ENCODE results near the gene CD38. TPM values are rescaled to one million over a fixed set of nuclear protein-coding genes. Genes with fewer than 3 reads are reported as not detected.

Gene CD38
- total RNA-seq, 5 donors from 2014 or later (not counting 1 experiment from before 2014, with no cell fraction given): 4.3 to 22.8 (median 5.0) TPM

DNA sequence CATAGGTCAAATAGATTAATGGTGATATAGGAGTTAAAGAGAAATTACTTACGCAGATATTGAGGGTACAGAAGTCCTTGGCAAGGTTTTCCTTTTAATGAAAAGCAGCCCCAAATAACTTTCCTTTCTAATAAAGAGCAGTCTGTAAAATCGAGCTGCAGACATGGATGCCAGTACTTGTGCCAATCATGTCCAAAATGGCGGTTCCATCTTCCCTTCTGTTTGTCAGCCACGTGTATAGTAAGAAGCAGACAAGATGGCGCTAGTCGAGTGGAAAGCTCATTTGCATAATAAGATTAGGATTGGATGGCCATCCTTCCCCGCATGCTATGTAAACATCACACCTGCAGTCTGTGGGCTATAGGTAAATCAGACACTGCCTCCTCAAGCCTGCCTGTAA lies 92.0 kb downstream of the CD38 start:
- H3K4me3 ChIP-seq (ENCODE audit: control insufficient read depth in 1 of 2, extremely low read depth in 1 of 2, low read length in 1 of 2): no peak overlapping the region
- H3K9me3 ChIP-seq: no peaks in the 10 kb centered on the region
- ATAC-seq (replicated peaks in 1 of 4): no peak
- H3K36me3 Mint-ChIP-seq: no peaks in the 10 kb centered on the region
- no peaks in the 10 kb centered on the region for H3K4me1 Mint-ChIP-seq
- H3K9me3 Mint-ChIP-seq: no peaks in the 10 kb centered on the region
- H3K27ac ChIP-seq (ENCODE audit: low read length): no peak overlapping the region
- H3K4me3 Mint-ChIP-seq: no peak overlapping the region
- POLR2A ChIA-PET: no interaction called here
- no peaks in the 10 kb centered on the region for H3K36me3 ChIP-seq (ENCODE audit: control insufficient read depth in 2 of 2, extremely low read depth in 1 of 2, insufficient read depth in 1 of 2, low read length in 1 of 2)
- no peak for DNase-seq
- no peak overlapping the region for H3K27ac Mint-ChIP-seq
- H3K4me1 ChIP-seq (ENCODE audit: control insufficient read depth in 1 of 2, extremely low read depth in 1 of 2, insufficient read depth in 2 of 2, low read length in 2 of 2): no peaks in the 10 kb centered on the region
- peaks cover 0 to 9% of the 10 kb centered on the region in 2 donors for H3K27me3 Mint-ChIP-seq
- 77% methylated on average over 2 of the region's 7 CpGs for WGBS (ENCODE audit: insufficient coverage)
- H3K27me3 ChIP-seq (replicated peaks in 1 of 2; ENCODE audit: control insufficient read depth in 2 of 2, extremely low read depth in 1 of 2, insufficient read depth in 2 of 2, low read length in 1 of 2): no peaks in the 10 kb centered on the region
- CTCF ChIA-PET: no interaction called here

DNA sequence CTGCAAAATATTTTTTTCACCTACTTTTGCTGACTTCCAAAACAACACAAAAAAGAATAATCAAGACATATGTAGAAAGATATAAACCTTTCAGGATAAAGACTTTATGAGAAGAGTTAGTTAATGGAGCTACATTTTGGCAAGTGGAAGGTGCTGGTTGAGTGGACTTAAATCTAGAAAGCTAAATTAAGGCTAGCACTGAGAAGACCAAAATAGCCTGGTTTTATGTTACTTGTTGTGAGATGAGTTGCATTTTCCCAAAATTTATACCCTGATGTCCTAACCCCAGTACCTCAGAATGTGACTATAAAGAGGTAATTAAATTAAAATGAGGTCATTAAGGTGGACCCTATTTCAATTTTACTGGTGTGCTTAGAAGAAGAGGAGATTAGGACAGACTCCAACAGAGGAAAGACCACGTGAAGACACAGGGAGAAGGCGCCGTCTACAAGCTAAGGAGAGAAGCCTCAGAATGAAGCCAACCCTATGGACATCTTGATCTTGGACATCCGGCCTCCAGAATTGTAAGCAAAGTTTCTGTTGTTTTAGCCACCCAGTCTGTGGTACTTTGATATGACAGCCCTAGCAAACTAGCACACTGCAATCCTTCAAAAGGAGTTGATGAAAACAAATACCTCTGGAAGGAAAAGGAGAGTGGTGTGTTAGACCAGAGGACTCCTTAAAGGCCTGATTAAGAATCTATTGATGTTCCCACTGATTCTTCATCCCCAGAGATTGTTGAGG lies 93.0 kb downstream of the CD38 start:
- H3K4me3 Mint-ChIP-seq: no peak overlapping the region
- POLR2A ChIA-PET: no interaction called here
- H3K9me3 Mint-ChIP-seq: no peaks in the 10 kb centered on the region
- H3K36me3 ChIP-seq (ENCODE audit: control insufficient read depth in 2 of 2, extremely low read depth in 1 of 2, insufficient read depth in 1 of 2, low read length in 1 of 2): no peaks in the 10 kb centered on the region
- no peak overlapping the region for H3K27ac ChIP-seq (ENCODE audit: low read length)
- CTCF ChIA-PET: no interaction called here
- 97% methylated on average over 3 of the region's 4 CpGs for WGBS (ENCODE audit: insufficient coverage)
- H3K27me3 ChIP-seq (replicated peaks in 1 of 2; ENCODE audit: control insufficient read depth in 2 of 2, extremely low read depth in 1 of 2, insufficient read depth in 2 of 2, low read length in 1 of 2): no peaks in the 10 kb centered on the region
- DNase-seq: no peak
- peaks cover 0 to 9% of the 10 kb centered on the region in 2 donors for H3K27me3 Mint-ChIP-seq
- ATAC-seq (replicated peaks in 1 of 4): no peak
- no peaks in the 10 kb centered on the region for H3K36me3 Mint-ChIP-seq
- H3K9me3 ChIP-seq: no peaks in the 10 kb centered on the region
- H3K4me1 ChIP-seq (ENCODE audit: control insufficient read depth in 1 of 2, extremely low read depth in 1 of 2, insufficient read depth in 2 of 2, low read length in 2 of 2): no peaks in the 10 kb centered on the region
- H3K4me3 ChIP-seq (ENCODE audit: control insufficient read depth in 1 of 2, extremely low read depth in 1 of 2, low read length in 1 of 2): no peak overlapping the region
- no peak overlapping the region for H3K27ac Mint-ChIP-seq
- no peaks in the 10 kb centered on the region for H3K4me1 Mint-ChIP-seq

DNA sequence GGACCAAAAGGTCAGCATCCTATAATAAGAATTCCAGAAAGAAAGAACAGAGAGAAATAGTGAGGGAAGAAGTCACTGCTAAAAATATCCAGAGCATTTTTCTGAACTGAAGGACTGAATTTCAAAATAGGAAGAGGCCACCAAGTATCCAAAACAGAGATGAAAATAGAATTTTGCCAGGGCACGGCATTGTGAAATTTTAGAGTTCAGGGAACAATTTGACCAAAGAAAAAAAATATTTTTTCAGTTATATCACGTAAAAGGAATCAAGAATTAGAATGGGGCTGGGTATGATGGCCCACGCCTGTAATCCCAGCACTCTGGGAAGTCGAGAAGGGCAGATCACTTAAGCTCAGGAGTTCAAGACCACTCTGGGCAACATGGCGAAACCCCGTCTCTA lies 95.0 kb downstream of the CD38 start:
- no peak overlapping the region for H3K27ac Mint-ChIP-seq
- Histone ChIP-seq H3K9me3 (no peaks in the 10 kb centered on the region), H3K27me3 (replicated peaks in 1 of 2; ENCODE audit: control insufficient read depth in 2 of 2, extremely low read depth in 1 of 2, insufficient read depth in 2 of 2, low read length in 1 of 2) (no peaks in the 10 kb centered on the region), H3K4me3 (ENCODE audit: control insufficient read depth in 1 of 2, extremely low read depth in 1 of 2, low read length in 1 of 2) (no peak overlapping the region), H3K36me3 (ENCODE audit: control insufficient read depth in 2 of 2, extremely low read depth in 1 of 2, insufficient read depth in 1 of 2, low read length in 1 of 2) (peaks cover 0 to 3% of the 10 kb centered on the region in 2 donors), H3K4me1 (ENCODE audit: control insufficient read depth in 1 of 2, extremely low read depth in 1 of 2, insufficient read depth in 2 of 2, low read length in 2 of 2) (no peaks in the 10 kb centered on the region), H3K27ac (ENCODE audit: low read length) (no peak overlapping the region)
- WGBS (ENCODE audit: insufficient coverage): no CpG with 5 or more reads among the region's 6 CpGs
- no peak for DNase-seq
- no peak for ATAC-seq (replicated peaks in 1 of 4)
- H3K9me3 Mint-ChIP-seq: peaks cover 0 to 3% (median 0%) of the 10 kb centered on the region in 3 donors
- H3K4me3 Mint-ChIP-seq: no peak overlapping the region
- H3K36me3 Mint-ChIP-seq: no peaks in the 10 kb centered on the region
- ChIA-PET POLR2A (no interaction called here), CTCF (interaction anchor here in 1 of 2 donors (0.6 kb wide), 1 partner anchor 10 kb away, joined by 3 read pairs; no protein-coding TSS in a partner anchor)
- peaks cover 0 to 9% of the 10 kb centered on the region in 2 donors for H3K27me3 Mint-ChIP-seq
- H3K4me1 Mint-ChIP-seq: no peaks in the 10 kb centered on the region

DNA sequence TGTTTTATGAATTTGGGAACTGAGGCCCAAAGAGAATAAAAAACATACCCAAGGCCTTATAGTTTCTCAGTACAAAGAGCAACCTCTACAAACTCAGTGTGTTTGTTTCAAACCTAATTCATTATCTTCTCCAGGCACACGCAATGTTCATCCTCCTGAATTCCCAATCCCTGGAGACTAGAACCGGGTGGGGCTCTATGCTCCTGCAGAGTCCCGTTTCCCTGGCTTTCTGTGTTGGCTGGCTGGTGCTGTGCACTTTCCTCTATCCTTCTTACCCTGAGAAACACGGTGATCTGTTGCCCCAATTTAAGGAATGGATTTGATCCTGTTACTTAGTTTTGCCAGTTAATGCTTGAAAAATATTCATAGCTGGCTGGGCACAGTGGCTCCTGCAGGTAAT lies 96.5 kb downstream of the CD38 start:
- CTCF ChIA-PET: no interaction called here
- WGBS (ENCODE audit: insufficient coverage): 90% methylated on average over 2 of the region's 4 CpGs

DNA sequence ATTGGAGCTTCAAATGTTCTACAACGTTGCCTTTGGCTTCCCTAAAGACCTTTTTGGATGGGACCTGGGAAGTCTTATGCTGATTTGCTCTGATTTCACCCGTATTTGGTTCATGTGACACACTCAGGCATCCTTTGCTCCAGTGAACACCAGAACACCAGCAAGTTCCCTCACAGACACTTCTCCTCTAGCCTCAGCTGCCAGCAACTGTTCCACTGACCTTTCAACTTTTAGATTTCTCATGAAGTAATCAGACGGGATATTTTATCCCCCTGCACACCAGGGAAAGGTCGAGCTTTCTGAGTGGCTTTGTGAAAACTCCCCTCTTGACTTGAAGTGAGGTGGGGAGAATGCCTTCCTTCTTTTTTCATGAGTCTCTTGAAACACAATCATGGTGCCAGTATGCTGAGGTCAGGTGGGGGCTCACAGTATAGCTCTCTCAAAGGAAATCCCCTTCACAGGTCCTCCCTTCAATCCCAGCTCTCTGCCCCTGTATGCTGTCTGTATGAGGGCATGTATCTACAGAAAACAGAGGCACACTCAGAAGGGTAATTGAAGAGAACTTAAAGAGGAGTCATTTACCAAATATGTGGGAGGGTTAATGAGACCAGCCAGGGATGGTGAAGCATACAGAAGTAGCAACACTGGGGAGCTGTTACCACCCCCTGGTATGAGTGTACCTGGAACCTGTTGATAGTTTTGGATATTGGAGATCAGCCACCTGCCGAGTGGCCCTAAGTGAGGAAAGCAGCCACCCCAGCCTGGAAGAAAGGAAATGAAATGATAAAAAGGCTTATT lies 97.7 kb downstream of the CD38 start:
- H3K27me3 ChIP-seq (replicated peaks in 1 of 2; ENCODE audit: control insufficient read depth in 2 of 2, extremely low read depth in 1 of 2, insufficient read depth in 2 of 2, low read length in 1 of 2): no peaks in the 10 kb centered on the region
- H3K27me3 Mint-ChIP-seq: peaks cover 0 to 7% of the 10 kb centered on the region in 2 donors
- no peaks in the 10 kb centered on the region for H3K4me1 ChIP-seq (ENCODE audit: control insufficient read depth in 1 of 2, extremely low read depth in 1 of 2, insufficient read depth in 2 of 2, low read length in 2 of 2)
- no peak overlapping the region for H3K4me3 ChIP-seq (ENCODE audit: control insufficient read depth in 1 of 2, extremely low read depth in 1 of 2, low read length in 1 of 2)
- 60% methylated on average over 2 of the region's 5 CpGs for WGBS (ENCODE audit: insufficient coverage)
- H3K27ac Mint-ChIP-seq: no peak overlapping the region
- POLR2A ChIA-PET: no interaction called here
- peaks cover 0 to 3% of the 10 kb centered on the region in 2 donors for H3K36me3 ChIP-seq (ENCODE audit: control insufficient read depth in 2 of 2, extremely low read depth in 1 of 2, insufficient read depth in 1 of 2, low read length in 1 of 2)
- H3K4me3 Mint-ChIP-seq: no peak overlapping the region
- no peak overlapping the region for H3K27ac ChIP-seq (ENCODE audit: low read length)
- H3K36me3 Mint-ChIP-seq: no peaks in the 10 kb centered on the region
- no peaks in the 10 kb centered on the region for H3K4me1 Mint-ChIP-seq
- no peaks in the 10 kb centered on the region for H3K9me3 ChIP-seq
- no peak for DNase-seq
- CTCF ChIA-PET: interaction anchor here in 1 of 2 donors (0.5 kb wide), 1 partner anchor 365 kb away, joined by 4 read pairs; no protein-coding TSS in a partner anchor
- H3K9me3 Mint-ChIP-seq: peaks cover 0 to 6% (median 0%) of the 10 kb centered on the region in 3 donors
- ATAC-seq (replicated peaks in 1 of 4): no peak

More for the DNA sequence above, 96.5 kb downstream of the CD38 start:
- Histone ChIP-seq H3K4me1 (ENCODE audit: control insufficient read depth in 1 of 2, extremely low read depth in 1 of 2, insufficient read depth in 2 of 2, low read length in 2 of 2) (no peaks in the 10 kb centered on the region), H3K27me3 (replicated peaks in 1 of 2; ENCODE audit: control insufficient read depth in 2 of 2, extremely low read depth in 1 of 2, insufficient read depth in 2 of 2, low read length in 1 of 2) (no peaks in the 10 kb centered on the region), H3K27ac (ENCODE audit: low read length) (no peak overlapping the region), H3K36me3 (ENCODE audit: control insufficient read depth in 2 of 2, extremely low read depth in 1 of 2, insufficient read depth in 1 of 2, low read length in 1 of 2) (peaks cover 0 to 3% of the 10 kb centered on the region in 2 donors), H3K4me3 (ENCODE audit: control insufficient read depth in 1 of 2, extremely low read depth in 1 of 2, low read length in 1 of 2) (no peak overlapping the region), H3K9me3 (no peaks in the 10 kb centered on the region)
- Mint-ChIP-seq H3K9me3 (peaks cover 0 to 6% (median 0%) of the 10 kb centered on the region in 3 donors), H3K27me3 (peaks cover 0 to 9% of the 10 kb centered on the region in 2 donors), H3K4me3 (no peak overlapping the region), H3K36me3 (no peaks in the 10 kb centered on the region), H3K27ac (no peak overlapping the region), H3K4me1 (no peaks in the 10 kb centered on the region)
- DNase-seq (no peak), ATAC-seq (replicated peaks in 1 of 4) (no peak)
- POLR2A ChIA-PET: no interaction called here

DNA sequence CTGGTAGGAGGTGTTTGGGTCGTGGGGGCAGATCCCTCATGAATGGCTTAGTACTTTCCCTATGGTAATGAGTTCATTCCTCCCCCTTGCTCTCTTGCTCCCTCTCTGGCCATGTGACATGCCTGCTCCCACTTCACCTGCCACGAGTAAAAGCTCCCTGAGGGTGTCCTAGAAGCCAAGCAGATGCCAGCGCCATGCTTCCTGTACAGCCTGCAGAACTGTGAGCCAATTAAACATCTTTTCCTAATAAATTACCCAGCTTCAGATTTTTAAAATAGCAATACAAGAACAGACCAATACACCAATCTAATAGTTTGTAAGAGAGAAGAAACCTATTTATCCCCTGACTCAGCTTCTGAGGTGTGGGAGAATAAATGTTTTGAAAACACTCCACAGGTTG lies 99.9 kb downstream of the CD38 start:
- no peak overlapping the region for H3K4me3 Mint-ChIP-seq
- no peak for ATAC-seq (replicated peaks in 1 of 4)

More for the DNA sequence above, 99.9 kb downstream of the CD38 start:
- H3K4me1 Mint-ChIP-seq: peaks cover 0 to 5% (median 2%) of the 10 kb centered on the region in 3 donors
- POLR2A ChIA-PET: no interaction called here
- Histone ChIP-seq H3K4me1 (ENCODE audit: control insufficient read depth in 1 of 2, extremely low read depth in 1 of 2, insufficient read depth in 2 of 2, low read length in 2 of 2) (no peaks in the 10 kb centered on the region), H3K9me3 (no peaks in the 10 kb centered on the region), H3K27ac (ENCODE audit: low read length) (no peak overlapping the region), H3K4me3 (ENCODE audit: control insufficient read depth in 1 of 2, extremely low read depth in 1 of 2, low read length in 1 of 2) (no peak overlapping the region), H3K27me3 (replicated peaks in 1 of 2; ENCODE audit: control insufficient read depth in 2 of 2, extremely low read depth in 1 of 2, insufficient read depth in 2 of 2, low read length in 1 of 2) (peaks cover 0 to 3% of the 10 kb centered on the region in 2 experiments), H3K36me3 (ENCODE audit: control insufficient read depth in 2 of 2, extremely low read depth in 1 of 2, insufficient read depth in 1 of 2, low read length in 1 of 2) (peaks cover 0 to 3% of the 10 kb centered on the region in 2 donors)
- H3K27me3 Mint-ChIP-seq: peaks cover 1 to 4% of the 10 kb centered on the region in 2 donors
- no peak overlapping the region for H3K27ac Mint-ChIP-seq
- no peaks in the 10 kb centered on the region for H3K36me3 Mint-ChIP-seq
- no peak for DNase-seq
- WGBS (ENCODE audit: insufficient coverage): 67% methylated on average over 1 of the region's 3 CpGs
- CTCF ChIA-PET: no interaction called here
- peaks cover 0 to 6% (median 0%) of the 10 kb centered on the region in 3 donors for H3K9me3 Mint-ChIP-seq
